ENCODE data around the gene MED13.

- no peak for TF ChIP-seq POLR2A (IDR thresholded peaks at IDR 0.05)
- TF ChIP-seq CTCF (IDR thresholded peaks at IDR 0.05): no peak
Measured at GRCh38 chr17:62064791-62065563, at the start of gene MED13.

All from breast epithelium (tissue), 3 donors.